GM12864 (cell line): ENCODE results near the gene TNIP1.

Experiments
- DNase-seq: peaks from one replicate; pipeline ENCODE4 v3.0.0-alpha.2; 2011; ENCODE audit warnings: low read depth
- H3K4me3 ChIP-seq: 2 replicates; pipeline ENCODE4 v1.5.1; 2011; ENCODE audit warnings: mild to moderate bottlenecking, low read depth, low read length, control low read depth
- CTCF ChIP-seq: IDR thresholded peaks from 2 replicates; pipeline ENCODE4 v1.5.1; 2011; ENCODE audit warnings: low read depth, mild to moderate bottlenecking, moderate library complexity, low read length, control low read depth, inconsistent platforms; ENCODE audit errors: missing control alignments

TNIP1 gene

GRCh38 chr5:151085517-151086041 is 4.7 kb upstream of the TNIP1 start:
- H3K4me3 ChIP-seq, result peak overlapping the region; percentile 83
- TF ChIP-seq CTCF, result no peak
- DNase-seq, result no peak

GRCh38 chr5:151084363-151084762 is 3.5 kb upstream of the TNIP1 start:
- DNase-seq, result no peak
- peak overlapping the region; percentile 83 for H3K4me3 ChIP-seq
- TF ChIP-seq CTCF, result no peak

GRCh38 chr5:151083081-151083676 is 2.3 kb upstream of the TNIP1 start:
- peak overlapping the region; percentile 89 for H3K4me3 ChIP-seq
- no peak for TF ChIP-seq CTCF
- no peak for DNase-seq

GRCh38 chr5:151082282-151082902 is 1.6 kb upstream of the TNIP1 start:
- peak overlapping the region; percentile 89 for H3K4me3 ChIP-seq
- TF ChIP-seq CTCF, result peak; percentile 52
- no peak for DNase-seq

GRCh38 chr5:151081431-151082281 is 822 bp upstream of the TNIP1 start:
- peak overlapping the region; percentile 89 for H3K4me3 ChIP-seq
- no peak for TF ChIP-seq CTCF
- DNase-seq, result no peak

- no peak for TF ChIP-seq CTCF
- peak overlapping the region; percentile 89 for H3K4me3 ChIP-seq
- DNase-seq, result no peak
Measured at GRCh38 chr5:151079838-151080612, 809 bp downstream of the TNIP1 start.
